ENCODE measurements around the gene NEURL2.

The NEURL2 gene

DNA sequence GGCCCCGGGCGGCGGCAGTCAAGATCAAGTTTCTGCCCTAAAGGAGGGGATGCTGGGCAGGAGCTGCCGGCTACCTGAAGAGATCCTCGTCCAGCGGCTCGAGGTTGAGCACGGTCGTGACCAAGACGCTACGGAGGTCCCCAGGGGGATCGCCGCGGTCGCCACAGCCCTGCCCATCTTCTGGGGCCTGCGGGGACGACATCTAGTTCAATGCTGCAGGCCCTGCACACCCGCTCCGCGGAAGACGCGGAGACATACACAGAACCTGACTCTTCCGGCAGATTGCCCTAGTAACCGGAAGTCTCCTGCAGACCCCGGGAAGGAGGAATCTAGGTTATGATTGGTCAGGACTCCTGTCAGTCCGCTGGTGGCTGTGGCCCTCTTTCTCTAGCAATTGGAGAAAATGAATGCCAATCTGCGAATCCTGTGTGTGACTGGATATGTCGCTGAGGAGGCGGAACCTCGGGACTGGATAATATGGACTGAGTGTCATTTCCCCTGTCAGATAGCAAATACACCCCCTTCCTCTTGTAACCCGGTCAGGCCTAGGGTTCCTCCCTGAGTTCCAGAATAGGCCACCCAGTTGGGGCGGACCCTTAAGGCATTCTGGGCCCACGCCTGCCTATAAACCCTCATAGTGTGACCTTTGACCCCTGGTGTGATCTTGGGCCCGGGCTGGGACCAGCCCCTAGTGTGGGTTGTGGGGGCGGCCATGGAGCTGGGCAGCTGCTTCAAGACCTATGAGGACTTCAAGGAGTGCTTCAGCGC lies 33.7 kb downstream of the NEURL2 start, which contains the start of the genes ACOT8 and ZSWIM3:
TSS of gene ACOT8 (minus strand) at position 279 of the 768 bp plus-strand sequence. CDS start at position 202, 77 bp downstream.
TSS of gene ZSWIM3 (plus strand) at position 501 of the 768 bp plus-strand sequence. CDS start at position 713, 212 bp downstream.
- peak within 1 kb of the TSS; percentile 97 for H3K4me3 ChIP-seq (ENCODE audit: low read depth, low read length)
- TF ChIP-seq, protein P1, sequence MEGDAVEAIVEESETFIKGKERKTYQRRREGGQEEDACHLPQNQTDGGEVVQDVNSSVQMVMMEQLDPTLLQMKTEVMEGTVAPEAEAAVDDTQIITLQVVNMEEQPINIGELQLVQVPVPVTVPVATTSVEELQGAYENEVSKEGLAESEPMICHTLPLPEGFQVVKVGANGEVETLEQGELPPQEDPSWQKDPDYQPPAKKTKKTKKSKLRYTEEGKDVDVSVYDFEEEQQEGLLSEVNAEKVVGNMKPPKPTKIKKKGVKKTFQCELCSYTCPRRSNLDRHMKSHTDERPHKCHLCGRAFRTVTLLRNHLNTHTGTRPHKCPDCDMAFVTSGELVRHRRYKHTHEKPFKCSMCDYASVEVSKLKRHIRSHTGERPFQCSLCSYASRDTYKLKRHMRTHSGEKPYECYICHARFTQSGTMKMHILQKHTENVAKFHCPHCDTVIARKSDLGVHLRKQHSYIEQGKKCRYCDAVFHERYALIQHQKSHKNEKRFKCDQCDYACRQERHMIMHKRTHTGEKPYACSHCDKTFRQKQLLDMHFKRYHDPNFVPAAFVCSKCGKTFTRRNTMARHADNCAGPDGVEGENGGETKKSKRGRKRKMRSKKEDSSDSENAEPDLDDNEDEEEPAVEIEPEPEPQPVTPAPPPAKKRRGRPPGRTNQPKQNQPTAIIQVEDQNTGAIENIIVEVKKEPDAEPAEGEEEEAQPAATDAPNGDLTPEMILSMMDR (IDR thresholded peaks at IDR 0.05; ENCODE audit: low read depth, low read length, missing control alignments) = no peak
- DNase-seq (ENCODE audit: low read depth) = peak; percentile 100

DNA sequence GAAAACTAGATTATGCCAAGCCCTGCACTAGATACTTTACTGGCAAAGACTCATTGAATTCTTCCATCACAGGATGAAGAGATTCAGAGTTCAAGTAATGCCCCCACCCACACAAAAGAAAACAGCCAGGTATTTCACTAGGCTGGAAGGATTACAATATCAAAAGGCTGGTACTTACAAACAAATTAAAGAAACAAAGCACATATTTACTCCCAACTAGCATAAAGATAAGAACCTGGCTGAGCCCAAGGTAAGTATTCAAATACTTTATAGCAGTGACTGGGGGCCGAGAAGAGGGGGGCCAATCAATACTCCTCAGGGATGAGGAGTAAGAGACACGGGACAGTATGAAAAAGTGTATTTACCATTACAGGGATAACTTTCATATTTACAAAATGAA lies 37.5 kb downstream of the NEURL2 start:
- TF ChIP-seq, protein P1 (IDR thresholded peaks at IDR 0.05; ENCODE audit: low read depth, low read length, missing control alignments) = no peak
- H3K4me3 ChIP-seq (ENCODE audit: low read depth, low read length) = no peak overlapping the region
- DNase-seq (ENCODE audit: low read depth) = no peak

DNA sequence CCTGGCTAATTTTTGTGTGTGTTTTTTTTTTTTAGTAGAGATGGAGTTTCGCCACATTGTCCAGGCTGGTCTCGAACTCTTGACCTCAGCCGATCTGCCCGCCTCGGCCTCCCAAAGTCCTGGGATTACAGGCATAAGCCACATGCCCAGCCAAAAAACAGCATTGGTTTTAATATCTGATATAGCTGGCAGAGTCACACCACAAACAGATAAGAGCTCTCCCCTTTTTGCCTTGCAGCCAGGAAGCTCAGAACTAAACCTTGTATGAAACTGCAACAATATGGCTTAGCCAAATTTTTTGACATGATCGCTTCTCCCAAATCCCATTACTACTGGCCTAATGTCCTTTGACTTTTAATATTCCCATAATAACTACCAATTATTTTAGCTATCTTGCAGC lies 38.7 kb downstream of the NEURL2 start:
- TF ChIP-seq, protein P1 (IDR thresholded peaks at IDR 0.05; ENCODE audit: low read depth, low read length, missing control alignments) = no peak
- H3K4me3 ChIP-seq (ENCODE audit: low read depth, low read length) = no peak overlapping the region
- DNase-seq (ENCODE audit: low read depth) = no peak

DNA sequence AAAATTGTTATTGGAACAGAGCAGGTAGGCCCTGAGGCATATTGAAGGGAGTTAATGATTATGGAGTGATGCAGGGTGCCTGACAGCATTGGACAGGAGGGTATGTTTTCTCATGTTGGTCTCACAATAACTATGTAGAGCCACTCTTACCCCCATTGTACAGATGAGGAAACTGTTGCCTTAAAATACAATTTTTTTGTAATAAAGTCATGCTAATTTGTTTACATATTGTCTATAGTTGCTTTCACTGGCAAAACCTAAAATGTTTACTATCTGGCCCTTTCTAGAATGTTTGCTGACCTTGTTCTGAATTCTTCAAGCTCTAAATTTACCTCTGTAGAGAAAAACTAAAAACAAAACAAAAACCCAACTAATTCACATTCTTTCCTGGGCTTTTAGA lies 39.5 kb downstream of the NEURL2 start:
- TF ChIP-seq, protein P1 (IDR thresholded peaks at IDR 0.05; ENCODE audit: low read depth, low read length, missing control alignments) = no peak
- DNase-seq (ENCODE audit: low read depth) = no peak
- no peak overlapping the region for H3K4me3 ChIP-seq (ENCODE audit: low read depth, low read length)

DNA sequence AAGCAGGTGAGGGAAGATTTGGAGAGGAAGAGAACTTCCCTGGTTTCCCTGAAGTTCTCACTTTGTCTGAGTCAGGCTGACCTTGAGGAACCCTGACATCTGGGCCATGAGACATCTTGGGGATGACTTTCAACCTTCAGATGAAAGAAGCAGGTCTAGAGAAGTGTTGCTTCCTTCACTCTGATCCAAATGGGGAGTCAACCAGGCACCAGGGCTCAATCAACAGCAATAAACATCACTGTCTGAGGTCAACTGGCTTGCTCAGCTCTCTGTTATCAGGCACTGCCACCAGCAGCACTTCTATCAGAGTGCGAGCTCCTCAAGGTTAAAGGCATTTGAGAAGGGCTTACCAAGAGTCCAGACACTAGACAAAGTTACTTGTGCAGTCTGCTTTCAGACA lies 40.1 kb downstream of the NEURL2 start:
- TF ChIP-seq, protein P1 (IDR thresholded peaks at IDR 0.05; ENCODE audit: low read depth, low read length, missing control alignments) = no peak
- H3K4me3 ChIP-seq (ENCODE audit: low read depth, low read length) = no peak overlapping the region
- DNase-seq (ENCODE audit: low read depth) = no peak

DNA sequence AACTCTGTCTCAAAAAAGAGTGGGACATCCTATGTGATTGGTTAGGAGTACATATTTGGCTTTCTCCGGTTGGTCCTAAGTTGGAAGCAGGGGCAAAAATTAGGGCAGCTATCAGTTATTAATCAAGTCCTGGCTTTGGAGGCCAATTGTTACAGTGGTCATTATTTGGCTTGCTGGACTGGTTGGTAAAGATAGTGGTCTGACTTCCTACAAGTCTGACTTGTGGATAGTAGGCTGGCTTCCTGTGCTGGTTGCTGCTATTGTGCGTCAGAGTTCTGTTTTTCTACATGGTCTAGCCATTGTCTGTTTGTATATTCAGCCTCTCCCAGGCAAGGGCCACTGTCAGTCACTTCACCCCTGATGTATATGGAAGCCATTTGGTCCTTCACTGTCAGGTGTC lies 40.8 kb downstream of the NEURL2 start:
- no peak overlapping the region for H3K4me3 ChIP-seq (ENCODE audit: low read depth, low read length)
- no peak for DNase-seq (ENCODE audit: low read depth)
- TF ChIP-seq, protein P1 (IDR thresholded peaks at IDR 0.05; ENCODE audit: low read depth, low read length, missing control alignments) = no peak

Data from GM12864 (cell line).